HCT116 (cell line): ENCODE results near the gene DLG2. TPM values are rescaled to one million over a fixed set of nuclear protein-coding genes. Genes with fewer than 3 reads are reported as not detected.

ENCODE experiments used
- ATAC-seq: fragments of 200-7000 bp; cut with Tn5 transposase; 2 replicates; pipeline ENCODE4 v1.9.1; 2020; ENCODE audit warnings: mild to moderate bottlenecking, moderate library complexity
- BruUV-seq: library from RNA; stranded (reverse); fragments of 400-500 nt; replicated peaks from 2 replicates; lab custom pipeline; 2021; lab: Mats Ljungman, UMichigan
- CTCF ChIA-PET: fragments of 300-600 bp; sonication (Branson Sonifier 250); formaldehyde crosslinking; loops from one replicate; lab custom pipeline; 2021; ENCODE audit warnings: antibody characterized with exemption; lab: Charles Lee
- POLR2A ChIA-PET: fragments of 300-600, 350-600 bp; sonication (Branson Sonifier 250); formaldehyde crosslinking; loops from one replicate; lab custom pipeline; 2021; ENCODE audit warnings: antibody characterized with exemption; lab: Charles Lee
- RAD21 ChIA-PET, 2 experiments: fragments of 300-600 bp; sonication (Branson Sonifier 250); formaldehyde crosslinking; loops; one replicate each; lab custom pipeline; 2023; ENCODE audit warnings: low total read pairs in 2 of 2; ENCODE audit not compliant: uncharacterized antibody in 2 of 2, unreplicated experiment in 2 of 2, low non-redundant PET in 1 of 2; lab: Charles Lee
- DNase-seq: peaks from one replicate; pipeline ENCODE4 v3.0.0-alpha.2; 2010; ENCODE audit warnings: low read depth, low spot score
- H2AFZ ChIP-seq: fragments of 200-600 bp; shearing (Covaris generic), sonication (generic); 2 replicates; pipeline ENCODE4 v1.6.1; 2017; ENCODE audit warnings: low read depth, mixed run types, mixed read lengths, antibody characterized with exemption, low read length; ENCODE audit not compliant: poor library complexity, severe bottlenecking
- H3K27ac ChIP-seq: 2 replicates; pipeline ENCODE4 v1.5.1; 2012; ENCODE audit warnings: low read depth, low read length
- H3K27me3 ChIP-seq: fragments of 200-600 bp; sonication (generic); 2 replicates; pipeline ENCODE4 v1.6.1; 2016; ENCODE audit warnings: mixed run types, low read length, mixed read lengths; ENCODE audit not compliant: insufficient read depth
- H3K36me3 ChIP-seq, 2 experiments: fragments of 200-500 bp in 1 of 2; fragments of 200-600 bp in 1 of 2; sonication (Bioruptor generic) in 1 of 2; sonication (generic) in 1 of 2; 2 replicates each; pipeline versions ENCODE4 v1.5.1 to v1.6.1; 2014 to 2016; ENCODE audit warnings: low read length in 2 of 2, inconsistent platforms in 1 of 2, mixed read lengths in 1 of 2, mixed run types in 1 of 2; ENCODE audit not compliant: insufficient read depth in 2 of 2, control insufficient read depth in 1 of 2
- H3K4me1 ChIP-seq, 2 experiments: fragments of 200-600 bp in 1 of 2; sonication (generic) in 1 of 2; 2 replicates each; pipeline versions ENCODE4 v1.5.1 to v1.6.1; 2012 to 2017; ENCODE audit warnings: low read length in 2 of 2, inconsistent platforms in 1 of 2, mild to moderate bottlenecking in 1 of 2, mixed read lengths in 1 of 2, mixed run types in 1 of 2, moderate library complexity in 1 of 2; ENCODE audit not compliant: insufficient read depth in 2 of 2, control insufficient read depth in 1 of 2
- H3K4me2 ChIP-seq: fragments of 200-600 bp; sonication (generic); 2 replicates; pipeline ENCODE4 v1.6.1; 2017; ENCODE audit warnings: mixed run types, low read length, mixed read lengths
- H3K4me3 ChIP-seq, 2 experiments: fragments of 200-600 bp in 1 of 2; sonication (generic) in 1 of 2; replicated peaks in 1 of 2; 2 replicates each; pipeline ENCODE4 v1.5.1; 2011 to 2016; ENCODE audit warnings: low read length in 2 of 2, control low read depth in 1 of 2, low read depth in 1 of 2, mild to moderate bottlenecking in 1 of 2, mixed read lengths in 1 of 2, mixed run types in 1 of 2
- H3K79me2 ChIP-seq: fragments of 200-600 bp; sonication (generic); 2 replicates; pipeline ENCODE4 v1.6.1; 2017; ENCODE audit warnings: mild to moderate bottlenecking, mixed run types, low read length, moderate library complexity, mixed read lengths; ENCODE audit not compliant: insufficient read depth
- H3K9ac ChIP-seq: fragments of 200-600 bp; sonication (generic); 2 replicates; pipeline ENCODE4 v1.6.1; 2016; ENCODE audit warnings: low read length, mixed read lengths
- H3K9me2 ChIP-seq: fragments of 200-600 bp; sonication (generic), shearing (Covaris generic); 2 replicates; pipeline ENCODE4 v1.6.1; 2017; ENCODE audit warnings: mixed run types, mild to moderate bottlenecking, moderate library complexity; ENCODE audit not compliant: insufficient read depth
- H3K9me3 ChIP-seq, 2 experiments: fragments of 200-500 bp in 1 of 2; fragments of 200-600 bp in 1 of 2; sonication (Bioruptor generic) in 1 of 2; sonication (generic) in 1 of 2; 2 replicates each; pipeline ENCODE4 v1.6.1; 2014 to 2017; ENCODE audit warnings: low read length in 2 of 2, mixed read lengths in 2 of 2, inconsistent platforms in 1 of 2, low read depth in 1 of 2, mild to moderate bottlenecking in 1 of 2, mixed run types in 1 of 2, moderate library complexity in 1 of 2; ENCODE audit not compliant: control insufficient read depth in 1 of 2, insufficient read depth in 1 of 2
- H4K20me1 ChIP-seq: fragments of 200-600 bp; sonication (generic), shearing (Covaris generic); 2 replicates; pipeline ENCODE4 v1.6.1; 2017; ENCODE audit warnings: mixed run types, mild to moderate bottlenecking, moderate library complexity; ENCODE audit not compliant: insufficient read depth
- CBX3 ChIP-seq: IDR thresholded peaks from 2 replicates; pipeline ENCODE4 v1.6.1; 2012; ENCODE audit warnings: low read depth
- EGR1 ChIP-seq: IDR thresholded peaks from 2 replicates; pipeline ENCODE4 v1.6.1; 2012; ENCODE audit warnings: low read depth
- ELF1 ChIP-seq: IDR thresholded peaks from 2 replicates; pipeline ENCODE4 v1.6.1; 2012; ENCODE audit warnings: low read depth, borderline replicate concordance
- FOSL1 ChIP-seq: IDR thresholded peaks from 2 replicates; pipeline ENCODE4 v1.6.1; 2012; ENCODE audit warnings: low read depth
- JUND ChIP-seq: IDR thresholded peaks from 2 replicates; pipeline ENCODE4 v1.6.1; 2012
- POLR2A ChIP-seq: IDR thresholded peaks from 2 replicates; pipeline ENCODE4 v1.7.0; 2011; ENCODE audit warnings: borderline replicate concordance; ENCODE audit not compliant: insufficient read depth, insufficient read length; ENCODE audit errors: extremely low read depth
- POLR2AphosphoS5 ChIP-seq: IDR thresholded peaks from 2 replicates; pipeline ENCODE4 v1.6.1; 2011; ENCODE audit warnings: mild to moderate bottlenecking, low read depth, low read length, moderate library complexity
- RAD21 ChIP-seq: IDR thresholded peaks from 2 replicates; pipeline ENCODE4 v1.6.1; 2012; ENCODE audit warnings: low read depth, mild to moderate bottlenecking
- REST ChIP-seq: IDR thresholded peaks from 2 replicates; pipeline ENCODE4 v1.6.1; 2012; ENCODE audit warnings: low read depth
- SRF ChIP-seq: IDR thresholded peaks from 2 replicates; pipeline ENCODE4 v1.6.1; 2012; ENCODE audit warnings: low read depth
- YY1 ChIP-seq: IDR thresholded peaks from 2 replicates; pipeline ENCODE4 v1.6.1; 2011; ENCODE audit warnings: low read length, low read depth, moderate library complexity, mild to moderate bottlenecking; ENCODE audit not compliant: insufficient replicate concordance; ENCODE audit errors: extremely low read depth
- ZBTB33 ChIP-seq: IDR thresholded peaks from 2 replicates; pipeline ENCODE4 v1.6.1; 2011; ENCODE audit warnings: mild to moderate bottlenecking, low read length, moderate library complexity; ENCODE audit not compliant: insufficient replicate concordance; ENCODE audit errors: extremely low read depth
- ZFX ChIP-seq: fragments of 450-650 bp; IDR thresholded peaks from 2 replicates; pipeline ENCODE4 v1.6.1; 2017
- ZNF274 ChIP-seq: fragments of 200-500 bp; sonication (Bioruptor generic); IDR thresholded peaks from 2 replicates; pipeline ENCODE4 v1.6.1; 2014; ENCODE audit warnings: mild to moderate bottlenecking, low read depth, low read length, inconsistent platforms
- intact Hi-C: fragments of 100-400 bp; cut with micrococcal nuclease; formaldehyde crosslinking; loops from 2 replicates; pipeline ENCODE4 v1.10.0; 2022
- total RNA-seq: library from RNA; stranded (reverse); gene quantifications from one replicate; pipeline ENCODE4 v1.2.1, GENCODE V29; 2021; ENCODE audit not compliant: unreplicated experiment

The DLG2 gene
- total RNA-seq, 1 experiment from 2014 or later = 2.4 TPM

DNA sequence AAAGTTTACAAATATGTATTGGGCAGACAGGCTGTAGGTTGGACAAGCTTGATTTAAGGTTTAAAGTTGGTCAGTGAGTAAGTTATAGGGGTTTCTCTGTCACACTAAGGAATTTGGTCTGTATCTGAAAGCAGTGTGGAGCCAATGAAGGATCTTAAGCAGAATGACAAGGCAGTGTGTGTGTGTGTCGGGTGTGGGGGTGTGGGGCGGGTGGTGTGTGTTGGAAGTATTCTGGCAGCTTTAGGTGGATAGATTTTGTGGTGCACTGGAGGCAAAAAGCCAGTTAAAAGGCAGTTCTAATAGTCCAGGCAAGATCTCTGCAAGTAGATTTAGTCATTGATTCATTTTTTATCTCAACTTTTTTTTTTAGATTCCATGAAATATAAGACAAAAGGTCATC lies 1334.2 kb downstream of the DLG2 start:
- no peak overlapping the region for H3K9ac ChIP-seq
- no peaks in the 10 kb centered on the region for H3K36me3 ChIP-seq
- H4K20me1 ChIP-seq = no peaks in the 10 kb centered on the region
- ATAC-seq = no peak
- ChIA-PET POLR2A (no interaction called here), CTCF (no interaction called here), RAD21 (no interaction called here)
- H3K27ac ChIP-seq = no peak overlapping the region
- no peak overlapping the region for H3K4me2 ChIP-seq
- no peaks in the 10 kb centered on the region for H3K4me1 ChIP-seq
- 0 out of 2 replicates have a peak, but pooled peaks cover 7% of the 10 kb centered on the region for H3K27me3 ChIP-seq
- TF ChIP-seq JUND (no peak), YY1 (no peak), SRF (no peak), POLR2AphosphoS5 (no peak), ZNF274 (no peak), FOSL1 (no peak), REST (no peak), RAD21 (no peak), POLR2A (no peak), CBX3 (no peak), ZFX (no peak), ZBTB33 (no peak), ELF1 (no peak), EGR1 (no peak)
- no peak overlapping the region for H3K4me3 ChIP-seq
- H2AFZ ChIP-seq = no peak overlapping the region
- no peaks in the 10 kb centered on the region for H3K79me2 ChIP-seq
- DNase-seq = no peak
- no TSS peak for BruUV-seq
- intact Hi-C loops = no loop called here
- no peaks in the 10 kb centered on the region; a peak in 1 of 4 replicates for H3K9me3 ChIP-seq
- H3K9me2 ChIP-seq = no peaks in the 10 kb centered on the region
